ENCODE data around the gene DHX29.

DNA sequence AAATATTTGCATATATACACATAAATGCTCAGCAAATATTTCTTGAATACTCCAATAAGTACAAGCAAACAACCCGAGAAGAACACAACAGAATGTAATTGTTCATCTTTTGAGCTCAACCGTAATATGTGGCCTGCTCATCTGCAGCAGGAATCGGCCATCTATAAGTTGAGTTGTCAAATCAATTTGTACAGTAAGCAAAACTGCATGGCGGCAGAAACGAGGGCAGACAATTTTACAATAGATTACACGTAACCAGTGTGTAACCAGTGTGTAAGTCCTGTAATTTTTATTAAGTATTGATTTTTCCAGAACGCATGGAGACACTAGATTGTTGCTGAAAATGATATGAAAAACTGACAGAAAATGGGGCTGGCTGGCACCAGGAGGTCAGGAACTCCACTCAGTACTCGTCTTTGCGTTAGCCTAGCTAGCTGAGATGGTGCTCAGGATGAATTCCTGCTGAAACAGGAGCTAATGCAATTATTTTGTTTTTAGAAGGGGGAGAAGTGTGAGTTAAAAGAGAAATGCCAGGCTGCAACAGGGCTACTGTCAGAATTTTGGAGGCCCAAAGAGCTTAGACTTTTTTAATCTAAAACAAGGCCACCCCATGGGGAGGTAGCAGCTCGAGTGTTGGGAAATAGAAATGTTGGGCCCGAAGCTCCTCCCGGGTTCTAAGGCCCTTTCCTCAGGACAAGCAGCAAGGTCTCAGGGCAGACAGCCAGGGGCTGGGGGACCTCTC, 682 bp downstream of the DHX29 start:
- TF ChIP-seq, protein P1, sequence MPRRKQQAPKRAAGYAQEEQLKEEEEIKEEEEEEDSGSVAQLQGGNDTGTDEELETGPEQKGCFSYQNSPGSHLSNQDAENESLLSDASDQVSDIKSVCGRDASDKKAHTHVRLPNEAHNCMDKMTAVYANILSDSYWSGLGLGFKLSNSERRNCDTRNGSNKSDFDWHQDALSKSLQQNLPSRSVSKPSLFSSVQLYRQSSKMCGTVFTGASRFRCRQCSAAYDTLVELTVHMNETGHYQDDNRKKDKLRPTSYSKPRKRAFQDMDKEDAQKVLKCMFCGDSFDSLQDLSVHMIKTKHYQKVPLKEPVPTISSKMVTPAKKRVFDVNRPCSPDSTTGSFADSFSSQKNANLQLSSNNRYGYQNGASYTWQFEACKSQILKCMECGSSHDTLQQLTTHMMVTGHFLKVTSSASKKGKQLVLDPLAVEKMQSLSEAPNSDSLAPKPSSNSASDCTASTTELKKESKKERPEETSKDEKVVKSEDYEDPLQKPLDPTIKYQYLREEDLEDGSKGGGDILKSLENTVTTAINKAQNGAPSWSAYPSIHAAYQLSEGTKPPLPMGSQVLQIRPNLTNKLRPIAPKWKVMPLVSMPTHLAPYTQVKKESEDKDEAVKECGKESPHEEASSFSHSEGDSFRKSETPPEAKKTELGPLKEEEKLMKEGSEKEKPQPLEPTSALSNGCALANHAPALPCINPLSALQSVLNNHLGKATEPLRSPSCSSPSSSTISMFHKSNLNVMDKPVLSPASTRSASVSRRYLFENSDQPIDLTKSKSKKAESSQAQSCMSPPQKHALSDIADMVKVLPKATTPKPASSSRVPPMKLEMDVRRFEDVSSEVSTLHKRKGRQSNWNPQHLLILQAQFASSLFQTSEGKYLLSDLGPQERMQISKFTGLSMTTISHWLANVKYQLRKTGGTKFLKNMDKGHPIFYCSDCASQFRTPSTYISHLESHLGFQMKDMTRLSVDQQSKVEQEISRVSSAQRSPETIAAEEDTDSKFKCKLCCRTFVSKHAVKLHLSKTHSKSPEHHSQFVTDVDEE (CRISPR knock-in tag; IDR thresholded peaks at IDR 0.05) = no peak
- TF ChIP-seq ZNF8 (CRISPR knock-in tag; IDR thresholded peaks at IDR 0.05) (no peak), SNAI2 (CRISPR knock-in tag; IDR thresholded peaks at IDR 0.05) (no peak), ESRRG (CRISPR knock-in tag; IDR thresholded peaks at IDR 0.05) (no peak), ARNTL (CRISPR knock-in tag; IDR thresholded peaks at IDR 0.05; ENCODE audit: borderline replicate concordance, low read depth) (no peak)
